ENCODE data around the gene RSAD1.

- TF ChIP-seq CTCF (IDR thresholded peaks at IDR 0.05) (no peak), POLR2A (IDR thresholded peaks at IDR 0.05) (no peak)
Observed at GRCh38 chr17:50430821-50431618, 47.6 kb upstream of the RSAD1 start.

All from heart left ventricle (tissue), 13 donors.